Right renal cortex interstitium (tissue), 3 donors: ENCODE measurements around the gene C10orf71. TPM values are rescaled to one million over a fixed set of nuclear protein-coding genes. Genes with fewer than 3 reads are reported as not detected.

Experiments
- DNase-seq, 3 donors: peaks; one replicate each; pipeline ENCODE4 v3.0.0-alpha.2; 2013; ENCODE audit warnings: low read depth in 3 of 3, low spot score in 2 of 3
- polyA plus RNA-seq, 3 donors: library from polyadenylated mRNA; unstranded; fragments of 120-200 nt; gene quantifications; one replicate each; pipeline ENCODE4 v1.2.1, GENCODE V29; 2013; ENCODE audit not compliant: insufficient read length in 3 of 3

C10orf71 gene
- polyA plus RNA-seq, 3 donors: 0.08 to 0.19 (median 0.15) TPM

DNA sequence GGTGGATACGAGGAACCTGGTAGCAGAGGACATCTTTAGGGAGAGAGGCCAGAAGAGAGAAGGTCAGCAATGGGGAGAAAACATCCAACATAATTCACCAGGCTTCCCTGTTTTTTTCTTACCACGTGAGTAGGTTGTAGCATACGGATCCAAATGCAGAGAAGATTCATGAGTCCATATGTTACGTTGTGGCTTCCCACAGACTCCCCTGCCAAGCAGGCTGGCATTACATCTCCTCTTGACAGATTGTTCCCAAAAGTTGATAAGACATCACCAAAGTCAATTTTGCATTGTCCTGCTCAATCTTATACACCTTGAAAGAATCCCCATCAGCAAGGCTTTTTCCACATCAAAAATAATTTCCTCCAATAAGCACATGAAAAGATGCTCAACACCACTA, 57.2 kb downstream of the C10orf71 start:
- DNase-seq: no peak

DNA sequence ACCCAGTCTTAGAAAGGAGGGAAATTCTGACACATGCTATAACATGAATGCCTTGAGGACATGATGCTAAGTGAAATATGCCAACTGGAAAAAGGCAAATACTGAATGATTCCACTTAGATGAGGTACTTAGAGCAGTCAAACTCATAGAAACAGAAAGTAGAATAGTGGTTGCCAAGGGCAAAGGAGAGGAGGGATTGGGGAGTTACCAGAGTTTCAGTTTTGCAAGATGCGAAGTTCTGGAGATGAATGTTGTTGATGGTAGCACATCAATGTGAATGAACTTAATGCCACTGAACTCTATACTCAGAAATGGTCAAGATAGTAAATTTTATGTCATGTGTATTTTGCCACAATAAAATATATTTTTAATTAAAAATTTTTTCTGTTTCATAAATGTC, 58.0 kb downstream of the C10orf71 start:
- DNase-seq: no peak

DNA sequence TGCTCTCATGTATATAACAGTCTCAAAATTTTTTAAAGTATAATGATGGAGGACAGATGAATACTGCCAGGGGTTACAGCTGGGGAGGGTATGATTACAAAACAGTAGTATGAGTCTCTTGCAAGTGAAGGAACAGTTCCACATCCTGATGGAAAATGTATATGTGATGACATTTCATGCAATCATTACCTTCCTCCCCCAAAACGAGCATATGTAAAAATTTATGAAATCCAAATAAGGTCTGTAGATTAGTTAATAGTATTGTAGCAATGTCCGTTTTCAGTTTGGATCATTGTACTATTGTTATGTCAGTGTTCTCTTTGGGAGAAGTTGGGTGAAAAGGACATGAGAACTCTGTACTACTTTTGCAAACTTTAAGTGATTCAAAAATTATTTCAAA, 58.9 kb downstream of the C10orf71 start:
- DNase-seq: no peak

DNA sequence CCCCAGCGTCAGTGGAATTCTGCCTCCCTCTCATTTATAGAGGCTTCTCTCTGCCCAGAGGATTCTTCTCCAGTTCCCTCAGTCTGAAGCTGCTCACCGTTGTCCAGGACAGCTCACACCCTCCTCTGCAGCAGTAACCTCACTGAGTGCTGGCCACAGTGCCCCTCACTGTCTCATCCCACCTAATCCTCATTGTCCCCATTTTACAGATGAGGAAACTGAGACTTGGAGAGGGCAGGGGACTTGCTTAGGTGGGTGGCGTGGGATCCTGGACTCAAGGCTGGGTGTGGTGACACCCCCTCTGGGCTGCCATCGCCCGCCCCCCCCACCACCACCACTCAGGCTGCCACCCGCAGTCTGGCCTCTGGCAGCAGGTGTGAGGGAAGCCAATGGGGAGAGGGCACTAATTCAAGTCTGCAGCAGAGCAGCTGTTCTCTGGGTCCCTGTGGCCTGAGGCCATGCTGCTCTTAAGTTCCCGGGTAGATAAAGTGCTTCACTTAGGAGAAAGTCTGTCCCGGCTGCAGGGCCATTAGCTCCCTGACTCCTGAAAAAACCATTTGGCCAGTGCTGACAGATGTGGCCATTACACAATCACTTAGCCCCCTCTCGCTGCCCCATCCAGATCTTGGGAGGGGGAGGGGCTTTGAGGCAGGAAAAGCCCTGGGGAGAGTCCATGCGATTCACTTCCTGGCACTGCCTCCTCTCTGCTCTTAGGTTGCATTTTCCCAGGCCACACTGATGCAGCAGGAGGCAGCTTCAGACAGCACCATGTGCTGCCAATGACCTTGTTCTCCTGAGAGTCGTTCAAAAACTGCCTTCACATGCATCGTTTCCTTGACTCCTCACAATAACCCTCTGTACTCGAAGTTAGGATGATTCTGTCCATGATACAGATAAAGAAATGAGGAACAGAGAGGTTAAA, 60.6 kb downstream of the C10orf71 start:
- DNase-seq: no peak

DNA sequence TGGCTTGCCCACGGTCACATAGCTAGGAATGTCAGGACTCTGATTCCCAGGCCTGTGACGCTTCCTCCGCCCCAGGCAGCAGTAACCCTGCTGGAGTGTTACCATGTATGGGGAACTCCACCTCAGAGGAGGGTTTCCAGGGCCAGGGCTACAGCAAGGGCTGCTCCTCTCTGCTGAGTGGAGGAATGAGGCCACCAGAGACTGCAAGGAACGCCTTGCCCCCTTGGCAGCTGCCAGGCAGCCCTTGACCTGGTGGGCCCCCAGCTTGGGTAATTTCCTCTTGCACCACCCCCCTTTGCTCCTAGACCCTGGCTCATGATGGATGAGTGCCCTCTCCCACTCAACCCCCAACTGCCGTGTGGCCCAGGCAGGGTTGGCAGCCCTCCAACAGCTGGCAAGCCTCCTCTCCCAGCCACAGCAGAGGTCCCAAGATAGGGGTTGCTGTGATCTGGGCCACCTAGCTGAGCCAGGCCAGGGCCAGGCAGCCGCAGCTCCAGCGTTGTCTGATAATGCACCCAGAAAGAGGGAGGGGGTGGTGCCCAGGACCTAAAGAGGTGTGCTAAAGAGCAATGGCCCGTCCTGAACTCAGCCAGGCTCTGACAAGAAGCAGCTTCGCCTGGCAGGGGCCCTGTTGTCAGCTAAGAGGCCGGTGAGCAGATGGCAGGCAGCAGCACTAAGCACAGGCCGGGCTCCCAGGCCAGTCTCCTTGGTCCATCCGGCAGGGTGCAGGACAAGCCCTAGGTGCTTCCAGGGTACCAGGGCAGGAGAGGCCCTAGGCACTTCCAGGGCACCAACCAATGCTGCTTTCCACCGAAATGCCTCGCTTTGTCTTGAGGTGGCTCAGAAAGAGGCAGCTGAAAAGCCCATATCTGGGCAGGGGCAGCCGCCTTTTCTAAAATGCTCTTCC, 61.6 kb downstream of the C10orf71 start:
- DNase-seq: no peak

DNA sequence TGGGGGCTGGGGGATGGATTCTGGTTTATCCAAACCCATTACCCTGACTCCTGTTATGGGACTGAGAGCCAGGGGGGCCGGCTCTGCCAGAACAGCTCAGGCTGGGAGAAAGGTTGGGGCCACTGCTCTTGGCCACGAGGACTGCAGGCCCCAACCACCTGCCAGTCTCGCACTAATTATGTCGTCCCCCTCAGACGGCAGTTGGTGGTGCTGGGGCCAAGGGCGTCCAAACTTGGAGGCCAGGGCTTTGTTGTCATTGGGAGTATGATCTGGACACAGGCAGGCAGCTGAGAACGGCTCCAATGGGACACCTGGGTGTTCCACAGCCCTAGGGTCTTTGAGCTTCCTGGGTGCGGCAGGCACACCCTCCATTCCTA, 62.2 kb downstream of the C10orf71 start:
- no peak for DNase-seq

DNA sequence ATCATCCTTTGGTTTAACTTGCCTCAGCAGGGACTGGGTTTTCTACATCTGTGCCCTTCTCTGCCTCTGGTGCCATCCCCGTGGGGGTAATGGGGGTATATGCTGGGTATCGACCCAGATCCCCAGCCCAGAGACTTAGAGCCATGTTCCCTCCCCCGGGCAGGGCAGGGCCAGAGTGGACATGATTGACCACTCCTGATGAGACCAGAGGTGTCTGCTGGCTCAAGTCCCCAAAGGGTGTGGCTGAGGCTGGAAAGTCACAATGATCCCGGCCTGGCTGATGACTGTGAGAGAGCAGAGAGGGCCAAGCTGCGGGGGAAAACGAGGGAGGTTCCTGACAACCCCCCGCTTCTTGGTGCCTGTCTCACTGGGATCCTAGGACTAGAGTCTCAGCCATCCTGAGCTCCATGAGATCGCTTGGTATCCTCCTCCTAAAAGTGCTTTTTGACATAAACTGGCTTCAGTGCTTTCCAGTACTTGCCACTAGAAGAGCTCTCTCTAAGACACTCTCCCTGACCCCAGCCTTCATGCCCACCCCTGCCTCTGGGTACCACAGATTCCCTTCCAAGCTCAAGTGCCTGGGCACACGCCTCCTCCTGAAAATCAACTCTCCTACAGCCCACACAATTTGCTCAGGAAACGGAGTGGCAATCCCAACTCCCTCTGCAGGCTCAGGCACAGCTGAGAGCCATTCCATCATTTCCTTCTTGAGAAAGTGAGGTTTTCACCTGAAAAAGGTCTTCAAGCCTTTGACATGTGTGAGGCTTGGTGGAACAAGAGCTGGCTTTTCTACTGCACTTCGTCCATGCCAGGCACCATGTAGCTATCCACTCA, 63.0 kb downstream of the C10orf71 start:
- no peak for DNase-seq

DNA sequence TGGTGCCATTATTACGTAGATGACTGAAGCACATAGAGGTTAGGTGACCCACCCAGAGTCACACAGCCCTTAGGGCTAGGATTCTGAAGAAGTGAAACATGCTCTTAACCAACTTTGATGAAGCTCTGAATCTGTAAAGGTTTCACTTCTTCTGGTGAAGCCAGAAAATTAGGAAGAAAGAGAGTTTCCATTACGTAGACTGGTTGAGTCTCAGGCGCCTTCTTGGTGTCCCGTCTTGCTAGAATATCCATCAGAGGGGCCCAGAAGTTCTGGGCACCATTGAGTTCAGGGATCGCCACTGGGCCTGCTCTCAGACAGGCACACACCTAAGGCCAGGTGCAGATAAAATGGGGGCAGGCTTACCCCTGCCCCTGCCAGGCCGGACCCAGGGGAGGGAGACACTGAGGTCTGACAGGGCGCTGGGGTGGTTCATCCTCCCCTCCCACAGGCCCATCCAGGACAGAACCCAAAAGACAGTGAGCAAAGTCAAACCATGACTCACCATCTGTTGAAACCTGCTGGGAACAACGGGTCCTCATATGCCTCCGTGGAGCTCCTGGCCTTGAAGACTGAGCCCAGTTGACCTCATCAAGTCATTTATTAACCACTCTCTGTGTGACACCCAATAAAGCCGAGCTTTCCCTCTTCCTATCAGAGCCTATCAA, 63.8 kb downstream of the C10orf71 start:
- no peak for DNase-seq

DNA sequence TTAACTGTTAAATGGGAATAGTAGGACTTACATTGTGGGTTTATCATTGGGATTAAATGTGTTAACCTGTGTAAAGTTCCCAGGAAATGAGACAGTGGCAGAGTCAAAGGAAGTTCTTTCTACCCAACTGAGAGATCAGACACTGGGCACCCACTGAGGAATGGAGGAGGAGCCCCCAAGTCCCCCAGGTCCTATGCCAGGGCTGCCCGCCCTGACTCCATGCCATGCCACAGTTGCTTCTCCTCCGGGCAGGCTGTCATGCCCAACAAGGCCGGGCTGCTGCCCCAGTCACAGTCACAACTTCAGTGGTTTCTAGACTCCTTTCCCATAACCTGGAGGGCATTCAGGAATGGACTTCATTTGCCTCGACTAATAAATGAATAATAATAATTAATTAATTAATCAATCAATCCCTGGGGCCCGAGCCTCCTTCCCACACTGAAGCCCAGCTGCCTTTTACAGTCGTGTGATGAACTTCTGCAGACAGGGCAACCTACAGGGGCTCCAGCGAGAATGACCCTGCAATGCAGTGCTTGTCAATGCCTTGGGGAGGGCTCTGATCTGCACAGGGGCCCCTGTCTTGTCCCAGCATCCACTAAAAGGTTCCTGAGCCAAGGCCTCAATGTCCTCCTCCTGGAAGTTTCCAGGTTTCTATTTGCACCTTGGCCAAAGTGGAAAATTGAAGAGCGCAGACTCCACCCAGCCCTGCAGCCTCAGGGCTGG, 64.5 kb downstream of the C10orf71 start:
- DNase-seq: no peak

DNA sequence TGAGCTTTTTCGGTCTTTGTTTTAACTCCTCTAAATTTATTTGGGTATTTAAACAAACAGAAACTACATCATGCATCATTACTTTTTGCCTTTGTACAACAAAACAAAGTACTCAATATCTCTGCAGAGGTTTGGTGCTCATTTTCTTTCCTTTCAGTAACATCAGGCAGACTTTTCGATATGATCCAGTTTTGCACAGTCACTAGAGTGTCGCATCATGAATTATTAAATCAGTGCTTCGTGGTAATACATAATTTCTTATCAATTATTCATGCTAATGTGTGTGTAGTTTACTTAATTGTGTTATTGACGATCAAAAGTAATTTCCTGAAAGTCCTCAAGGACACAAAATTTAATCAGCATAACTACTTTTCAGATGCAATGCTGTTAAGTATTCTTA, 65.1 kb downstream of the C10orf71 start:
- no peak for DNase-seq

DNA sequence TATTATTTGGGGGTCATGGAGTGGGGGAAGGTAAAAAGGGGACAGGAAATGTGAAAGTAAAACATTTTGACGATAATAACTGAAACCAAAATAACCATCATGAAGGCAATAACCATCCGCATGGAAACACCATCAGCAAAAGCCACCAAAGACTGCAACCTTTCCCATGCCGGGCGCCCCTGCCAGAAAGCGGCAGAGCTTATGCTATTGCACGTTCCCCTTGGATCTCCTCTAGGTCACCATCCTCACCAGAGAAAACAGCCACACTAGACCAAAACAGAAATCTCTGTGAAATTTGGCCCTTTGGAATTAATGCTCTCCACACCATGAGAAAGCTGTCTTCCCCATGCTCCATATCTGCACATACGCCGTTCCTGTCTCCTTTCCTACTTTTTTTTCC, 65.8 kb downstream of the C10orf71 start:
- DNase-seq: no peak

DNA sequence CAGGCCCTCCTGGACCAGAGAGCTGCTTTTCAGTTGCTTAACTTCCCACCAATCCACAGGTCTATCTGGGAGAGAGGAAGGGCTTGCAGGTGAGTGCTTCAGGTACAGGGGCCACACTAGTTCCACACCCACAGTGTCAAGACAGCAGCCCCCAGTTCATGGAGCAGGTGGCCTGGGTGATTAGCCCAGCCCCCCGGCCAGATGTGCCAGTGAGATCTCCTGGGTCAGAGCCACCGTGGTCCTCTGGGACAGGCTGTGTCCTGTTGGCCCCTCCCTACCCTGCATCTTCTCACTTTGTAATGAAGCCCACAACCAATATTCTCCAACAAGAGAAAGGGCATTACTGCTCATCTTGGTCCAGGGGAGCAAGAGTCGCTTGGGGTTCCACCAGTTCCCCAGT, 66.3 kb downstream of the C10orf71 start:
- no peak for DNase-seq

DNA sequence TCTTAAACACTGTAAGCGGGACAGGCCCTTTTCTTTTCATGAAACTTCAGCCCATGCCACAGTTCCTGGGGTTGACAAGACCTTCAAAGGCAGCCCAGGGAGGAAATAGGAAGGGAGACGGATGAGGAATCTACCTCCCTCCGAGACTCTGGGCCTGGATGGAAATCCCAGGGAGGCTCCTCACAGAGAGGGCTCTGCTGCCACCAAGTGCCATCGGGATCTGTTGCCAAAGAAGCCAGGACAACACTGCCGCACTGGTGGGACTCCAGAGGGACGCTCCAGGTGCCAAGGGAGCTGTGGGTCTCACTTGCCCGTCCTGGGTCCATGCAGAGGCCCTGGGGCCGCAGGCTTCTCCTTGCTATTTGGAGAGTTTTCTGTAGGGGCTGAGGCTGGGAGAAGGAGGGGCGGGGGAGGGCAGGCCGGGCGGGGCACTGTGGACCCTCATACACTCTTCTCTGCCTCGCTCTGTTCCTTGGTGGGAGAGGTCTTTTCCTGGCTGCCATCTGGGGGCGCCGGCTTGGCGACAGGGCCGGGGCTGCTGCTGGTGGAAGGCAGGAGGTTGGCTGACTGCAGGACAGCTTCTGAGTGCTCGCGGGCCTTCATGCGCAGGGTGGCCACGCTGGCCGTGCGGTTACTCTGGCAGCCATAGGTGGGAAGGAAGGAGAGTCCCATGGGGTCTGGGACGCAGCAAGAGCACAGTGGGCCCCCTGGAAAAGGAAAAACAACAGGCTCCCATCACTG, 66.9 kb downstream of the C10orf71 start:
- no peak for DNase-seq

DNA sequence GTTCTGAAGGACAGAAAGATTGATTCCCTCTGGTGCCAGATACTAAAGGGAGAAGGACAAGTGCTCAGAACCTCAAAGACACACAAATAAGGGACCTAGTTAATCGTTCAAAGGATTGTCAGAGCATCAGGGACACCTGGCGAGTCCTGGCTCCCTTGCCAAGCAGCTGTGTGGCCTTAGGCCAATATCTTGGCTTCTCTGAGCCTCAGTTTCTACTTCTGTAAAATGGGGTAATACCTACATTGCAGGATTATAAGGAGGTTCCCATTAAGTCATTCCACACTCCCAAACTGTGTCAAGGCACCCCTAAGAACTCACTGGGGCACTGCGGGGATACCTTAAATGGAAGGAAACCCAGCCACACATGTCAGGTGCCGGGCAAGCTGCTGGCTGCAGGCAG, 67.5 kb downstream of the C10orf71 start:
- DNase-seq: no peak

DNA sequence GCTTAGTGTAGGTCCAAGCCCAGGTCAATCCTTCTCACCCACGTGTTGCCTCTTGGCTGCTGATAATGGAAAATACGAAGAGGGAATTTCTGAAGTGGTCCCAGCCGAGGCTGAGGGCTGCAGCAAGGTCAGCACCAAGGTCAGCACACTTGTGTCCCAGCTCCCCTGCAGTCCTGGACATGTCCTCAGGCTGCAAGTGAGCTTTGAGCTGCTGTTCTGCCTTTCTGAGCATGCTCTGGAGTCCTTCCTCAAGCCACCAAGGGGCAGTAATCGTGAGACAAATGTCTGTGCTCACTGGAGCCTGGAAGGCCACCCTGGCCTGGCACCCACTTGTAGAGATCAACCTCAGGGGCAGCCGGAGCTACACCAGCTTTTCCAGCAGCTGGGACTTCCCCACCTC, 68.6 kb downstream of the C10orf71 start:
- no peak for DNase-seq

DNA sequence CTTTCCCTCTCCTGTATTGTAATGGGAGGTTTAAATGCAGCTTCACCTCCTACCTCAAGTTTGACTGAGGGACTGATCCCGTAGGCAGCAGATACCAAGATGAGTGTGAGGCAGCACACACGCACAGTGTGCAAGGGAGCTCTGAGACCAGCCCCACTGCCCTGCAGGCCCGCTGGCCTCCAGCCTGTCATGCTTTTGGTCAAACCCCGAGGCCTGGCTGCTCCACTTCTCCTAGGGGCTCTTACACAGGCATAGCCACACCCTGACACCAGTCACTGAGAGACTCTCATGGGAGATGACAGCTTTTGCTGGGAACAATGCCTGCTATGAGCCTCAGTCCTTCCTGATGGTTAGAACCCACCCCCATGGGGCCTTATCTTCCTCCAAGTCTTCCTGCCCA, 69.3 kb downstream of the C10orf71 start:
- DNase-seq: no peak

DNA sequence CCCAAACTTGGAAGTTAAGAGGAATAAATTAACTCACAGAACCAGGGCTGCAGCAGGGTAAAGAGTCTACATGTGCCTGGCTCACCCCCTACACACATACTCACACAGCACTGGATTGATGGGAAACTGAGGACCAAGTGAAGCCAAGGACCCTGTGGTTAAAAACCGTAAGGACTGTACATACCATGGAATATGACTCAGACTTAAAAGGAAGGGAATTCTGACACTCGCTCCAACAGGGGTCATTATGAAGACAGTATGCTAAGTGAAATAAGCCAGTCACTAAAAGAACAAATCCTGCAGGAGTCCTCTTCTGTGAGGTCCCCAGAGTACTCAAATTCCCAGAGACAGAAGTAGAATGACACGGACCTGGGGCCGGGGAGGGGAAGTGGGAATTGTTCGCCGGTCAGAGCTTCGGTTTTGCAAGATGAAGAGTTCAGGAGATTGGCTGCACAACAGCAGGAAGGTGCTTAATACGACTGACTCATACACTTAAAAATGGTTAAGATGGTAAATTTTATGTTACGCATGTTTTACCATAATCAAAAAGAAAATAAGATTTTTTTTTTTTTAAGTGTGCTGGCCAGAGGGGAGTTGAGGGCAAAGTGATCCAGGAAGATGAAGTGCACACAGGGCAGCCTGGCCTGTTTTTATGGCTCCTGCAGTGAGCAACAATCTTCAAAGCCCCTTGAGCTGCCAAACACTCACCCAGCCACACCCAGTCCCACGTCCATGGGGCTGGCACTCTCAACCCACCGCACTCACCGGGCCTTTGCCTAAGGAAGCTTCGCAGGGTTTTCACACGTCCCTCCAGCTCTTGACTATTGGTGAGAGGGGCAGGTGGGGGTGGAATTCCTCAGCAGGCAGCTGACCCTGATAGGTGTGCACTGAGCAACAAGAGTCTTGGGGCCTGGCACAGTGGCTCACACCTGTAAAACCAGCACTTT, 70.5 kb downstream of the C10orf71 start:
- no peak for DNase-seq
